CD4-positive, CD25-positive, alpha-beta regulatory T cell (primary cell): ENCODE measurements around the gene CELF5. TPM values are rescaled to one million over a fixed set of nuclear protein-coding genes. Genes with fewer than 3 reads are reported as not detected.
"Not testable (repeated sequence)": the region's sequence is repeated elsewhere in the genome, so short reads cannot be mapped to it uniquely, and the experiment has no call there.

Source experiments
- ATAC-seq, 2 donors: fragments of 150-1000 bp; cut with Tn5 transposase; one replicate each; pipeline ENCODE4 v1.10.0; 2021; ENCODE audit warnings: low read depth in 2 of 2, moderate number of reproducible peaks in 2 of 2, moderate library complexity in 1 of 2
- DNase-seq, 3 donors: peaks; one replicate each; pipeline versions ENCODE4 v3.0.0 to v3.0.0-alpha.2; 2012 to 2022; ENCODE audit warnings: mixed read lengths in 1 of 3
- H3K27ac ChIP-seq: one replicate; pipeline ENCODE4 v1.7.0; 2013; ENCODE audit warnings: mild to moderate bottlenecking, low read length; ENCODE audit not compliant: insufficient read depth, poor library complexity, severe bottlenecking
- H3K27me3 ChIP-seq: one replicate; pipeline ENCODE4 v1.7.0; 2013; ENCODE audit warnings: low read length; ENCODE audit not compliant: control insufficient read depth, insufficient read depth
- H3K36me3 ChIP-seq: one replicate; pipeline ENCODE4 v1.7.0; 2013; ENCODE audit warnings: mild to moderate bottlenecking, low read length, moderate library complexity; ENCODE audit not compliant: control insufficient read depth, insufficient read depth
- H3K4me1 ChIP-seq: 2 replicates; pipeline ENCODE4 v1.7.0; 2013; ENCODE audit warnings: mild to moderate bottlenecking, low read length; ENCODE audit not compliant: insufficient read depth, control insufficient read depth, poor library complexity, severe bottlenecking
- H3K4me3 ChIP-seq: one replicate; pipeline ENCODE4 v1.7.0; 2013; ENCODE audit warnings: low read depth, mild to moderate bottlenecking, low read length, moderate library complexity
- H3K9me3 ChIP-seq, 2 experiments: 1 replicate in 1 of 2; 2 replicates in 1 of 2; pipeline ENCODE4 v1.7.0; 2013; ENCODE audit warnings: low read length in 2 of 2, mild to moderate bottlenecking in 1 of 2, moderate library complexity in 1 of 2; ENCODE audit not compliant: control insufficient read depth in 2 of 2
- H3K27ac Mint-ChIP-seq, 3 donors: one replicate each; pipeline ENCODE4 v1.8.0; 2020 to 2022; ENCODE audit warnings: mild to moderate bottlenecking in 3 of 3, mixed read lengths in 3 of 3, moderate library complexity in 2 of 3
- H3K27me3 Mint-ChIP-seq: one replicate; pipeline ENCODE4 v1.8.0; 2022; ENCODE audit warnings: mild to moderate bottlenecking, mixed read lengths
- H3K36me3 Mint-ChIP-seq: one replicate; pipeline ENCODE4 v1.8.0; 2020; ENCODE audit warnings: mixed read lengths
- H3K4me1 Mint-ChIP-seq, 4 donors: one replicate each; pipeline ENCODE4 v1.8.0; 2020 to 2022; ENCODE audit warnings: mixed read lengths in 4 of 4, mild to moderate bottlenecking in 1 of 4
- H3K4me3 Mint-ChIP-seq, 4 donors: one replicate each; pipeline ENCODE4 v1.8.0; 2020 to 2022; ENCODE audit warnings: mild to moderate bottlenecking in 4 of 4, mixed read lengths in 4 of 4, moderate library complexity in 3 of 4
- H3K9me3 Mint-ChIP-seq, 7 donors: one replicate each; pipeline ENCODE4 v1.8.0; 2020 to 2022; ENCODE audit warnings: mixed read lengths in 7 of 7, mild to moderate bottlenecking in 3 of 7, moderate library complexity in 2 of 7
- polyA plus RNA-seq, 4 donors: library from polyadenylated mRNA; unstranded; fragments of 300-500 nt; fragmentation: Illumina TruSeq; gene quantifications; one replicate each; pipeline ENCODE4 v1.2.3, GENCODE V29; 2021
- total RNA-seq: library from RNA; stranded (reverse); gene quantifications from one replicate; pipeline ENCODE4 v1.2.3, GENCODE V29; 2022

The CELF5 gene
- total and polyA plus RNA-seq, 5 donors from 2014 or later = 0.17 TPM; not detected in 4

- no peaks in the 10 kb centered on the region for H3K36me3 ChIP-seq
- H3K4me1 ChIP-seq = peaks cover 12% of the 10 kb centered on the region
- no peaks in the 10 kb centered on the region for H3K27me3 ChIP-seq
- no peaks in the 10 kb centered on the region for H3K9me3 ChIP-seq
- Mint-ChIP-seq H3K36me3 (no peaks in the 10 kb centered on the region), H3K9me3 (peaks cover 0 to 3% (median 0%) of the 10 kb centered on the region in 7 donors), H3K27me3 (peaks cover 5% of the 10 kb centered on the region), H3K4me1 (peaks cover 0 to 17% (median 0%) of the 10 kb centered on the region in 4 donors), H3K4me3 (no peak overlapping the region), H3K27ac (no peak overlapping the region)
- H3K27ac ChIP-seq = no peak overlapping the region
- no peak for ATAC-seq
- DNase-seq = no peak
- no peak overlapping the region for H3K4me3 ChIP-seq
These were observed 58.8 kb downstream of the CELF5 start for GRCh38 chr19:3283246-3283751.

DNA sequence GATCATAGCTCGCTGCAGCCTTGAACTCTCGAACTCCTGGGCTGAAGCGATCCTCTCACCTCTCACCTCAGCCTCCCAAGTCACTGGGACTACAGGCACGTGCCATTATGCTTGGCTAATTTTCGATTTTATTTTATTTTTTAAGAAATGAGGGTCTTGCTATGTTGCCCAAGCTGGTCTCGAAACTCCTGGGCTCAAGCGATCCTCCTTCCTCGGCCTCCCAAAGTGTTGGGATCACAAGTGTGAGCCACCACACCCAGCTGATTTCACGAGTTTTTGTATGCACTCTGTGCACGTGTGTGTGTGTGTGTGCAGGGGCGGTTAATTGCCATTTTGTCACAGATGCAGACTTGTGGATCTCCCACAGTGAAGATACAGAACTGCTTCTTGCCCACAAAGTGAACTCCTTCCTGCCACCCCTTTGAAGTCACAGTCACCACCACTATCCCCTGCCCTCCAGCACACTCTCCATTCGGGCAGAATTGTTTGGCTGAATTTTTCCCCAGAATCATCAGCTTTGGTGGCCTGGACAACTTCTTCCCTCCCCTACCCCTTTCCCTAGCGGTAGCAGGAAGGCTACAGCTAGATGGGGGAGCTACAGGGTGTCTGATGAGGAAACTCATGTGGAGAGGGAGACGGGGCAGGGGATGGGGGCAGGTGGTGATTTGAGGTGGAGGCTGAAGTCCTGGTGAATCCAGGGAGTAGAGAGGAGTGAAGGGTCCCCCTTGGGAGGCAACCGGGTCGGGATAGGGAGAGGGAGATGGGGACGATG is 59.6 kb downstream of the CELF5 start:
- Mint-ChIP-seq H3K9me3 (peaks cover 0 to 3% (median 0%) of the 10 kb centered on the region in 7 donors), H3K27me3 (peaks cover 9% of the 10 kb centered on the region), H3K4me3 (peak overlapping the region in 2 of 4 donors; percentile 10 to 61), H3K4me1 (peaks cover 0 to 17% (median 0%) of the 10 kb centered on the region in 4 donors), H3K27ac (no peak overlapping the region), H3K36me3 (no peaks in the 10 kb centered on the region)
- no peaks in the 10 kb centered on the region for H3K27me3 ChIP-seq
- no peak overlapping the region for H3K4me3 ChIP-seq
- no peak for ATAC-seq
- H3K9me3 ChIP-seq = no peaks in the 10 kb centered on the region
- no peak overlapping the region for H3K27ac ChIP-seq
- peaks cover 12% of the 10 kb centered on the region for H3K4me1 ChIP-seq
- no peak for DNase-seq
- H3K36me3 ChIP-seq = no peaks in the 10 kb centered on the region

- peaks cover 12% of the 10 kb centered on the region for H3K4me1 ChIP-seq
- peak overlapping the region in 2 of 4 donors; percentile 39 to 41 for H3K4me3 Mint-ChIP-seq
- H3K36me3 Mint-ChIP-seq = no peaks in the 10 kb centered on the region
- H3K27ac Mint-ChIP-seq = no peak overlapping the region
- H3K4me3 ChIP-seq = no peak overlapping the region
- no peaks in the 10 kb centered on the region for H3K27me3 ChIP-seq
- no peaks in the 10 kb centered on the region for H3K9me3 ChIP-seq
- peaks cover 0 to 17% (median 0%) of the 10 kb centered on the region in 4 donors for H3K4me1 Mint-ChIP-seq
- ATAC-seq (peak; percentile 68 to 69), DNase-seq (peak; percentile 51 to 66 (median 55))
- peaks cover 9% of the 10 kb centered on the region for H3K27me3 Mint-ChIP-seq
- H3K36me3 ChIP-seq = no peaks in the 10 kb centered on the region
- peaks cover 0 to 3% (median 0%) of the 10 kb centered on the region in 7 donors for H3K9me3 Mint-ChIP-seq
- H3K27ac ChIP-seq = no peak overlapping the region
These were observed 60.5 kb downstream of the CELF5 start for GRCh38 chr19:3284759-3285646.

GRCh38 chr19:3285647-3286176 is 61.3 kb downstream of the CELF5 start:
- Mint-ChIP-seq H3K4me3 (no peak overlapping the region), H3K4me1 (peaks cover 0 to 17% (median 0%) of the 10 kb centered on the region in 4 donors), H3K27ac (no peak overlapping the region), H3K27me3 (peaks cover 9% of the 10 kb centered on the region), H3K36me3 (no peaks in the 10 kb centered on the region), H3K9me3 (peaks cover 0 to 3% (median 0%) of the 10 kb centered on the region in 7 donors)
- H3K9me3 ChIP-seq = no peaks in the 10 kb centered on the region
- H3K27ac ChIP-seq = no peak overlapping the region
- H3K27me3 ChIP-seq = no peaks in the 10 kb centered on the region
- H3K4me1 ChIP-seq = peaks cover 12% of the 10 kb centered on the region
- peak; percentile 26 to 37 for ATAC-seq
- no peaks in the 10 kb centered on the region for H3K36me3 ChIP-seq
- DNase-seq = peak in 2 of 3 donors; percentile 39 to 52
- H3K4me3 ChIP-seq = no peak overlapping the region

- Mint-ChIP-seq H3K27me3 (peaks cover 13% of the 10 kb centered on the region), H3K9me3 (peaks cover 0 to 3% (median 0%) of the 10 kb centered on the region in 7 donors), H3K4me1 (peaks cover 0 to 17% (median 0%) of the 10 kb centered on the region in 4 donors), H3K4me3 (no peak overlapping the region), H3K27ac (no peak overlapping the region), H3K36me3 (no peaks in the 10 kb centered on the region)
- Histone ChIP-seq H3K36me3 (no peaks in the 10 kb centered on the region), H3K27ac (no peak overlapping the region), H3K27me3 (no peaks in the 10 kb centered on the region), H3K4me1 (peaks cover 12% of the 10 kb centered on the region), H3K9me3 (no peaks in the 10 kb centered on the region), H3K4me3 (no peak overlapping the region)
- ATAC-seq = no peak
- no peak for DNase-seq
These were observed 63.4 kb downstream of the CELF5 start for GRCh38 chr19:3287814-3288213.

- H3K27me3 ChIP-seq, ATAC-seq, H3K9me3 ChIP-seq, H3K27ac Mint-ChIP-seq, H3K4me3 Mint-ChIP-seq, H3K27ac ChIP-seq, H3K4me3 ChIP-seq, H3K36me3 Mint-ChIP-seq, DNase-seq, H3K36me3 ChIP-seq, H3K9me3 Mint-ChIP-seq: not testable (repeated sequence)
- peaks cover 12% of the 10 kb centered on the region for H3K4me1 ChIP-seq
- peaks cover 13% of the 10 kb centered on the region for H3K27me3 Mint-ChIP-seq
- peaks cover 0 to 17% (median 0%) of the 10 kb centered on the region in 4 donors for H3K4me1 Mint-ChIP-seq
These were observed 64.0 kb downstream of the CELF5 start for GRCh38 chr19:3288437-3288836.

- Histone ChIP-seq H3K27ac (no peak overlapping the region), H3K27me3 (no peaks in the 10 kb centered on the region), H3K9me3 (no peaks in the 10 kb centered on the region), H3K36me3 (no peaks in the 10 kb centered on the region), H3K4me1 (peaks cover 3% of the 10 kb centered on the region), H3K4me3 (no peak overlapping the region)
- Mint-ChIP-seq H3K9me3 (peaks cover 0 to 3% (median 0%) of the 10 kb centered on the region in 7 donors), H3K27me3 (peaks cover 13% of the 10 kb centered on the region), H3K4me1 (peaks cover 0 to 6% (median 0%) of the 10 kb centered on the region in 4 donors), H3K36me3 (no peaks in the 10 kb centered on the region), H3K4me3 (no peak overlapping the region), H3K27ac (no peak overlapping the region)
- ATAC-seq (no peak), DNase-seq (no peak)
These were observed 65.6 kb downstream of the CELF5 start for GRCh38 chr19:3289971-3290569.
